CD4-positive, alpha-beta T cell treated with Interleukin-4 for 1 hour (primary cell): Measurements from ENCODE around the gene DLGAP1.
"Not testable (repeated sequence)": the region's sequence is repeated elsewhere in the genome, so short reads cannot be mapped to it uniquely, and the experiment has no call there.

Experiments
- DNase-seq, 2 donors: peaks; one replicate each; pipeline ENCODE4 v3.0.0-alpha.2; 2020 to 2022

Gene DLGAP1

GRCh38 chr18:3594760-3595368 lies 860.2 kb downstream of the DLGAP1 start:
- peak in 1 of 2 donors; percentile 41 for DNase-seq

GRCh38 chr18:3593904-3594759 lies 861.0 kb downstream of the DLGAP1 start:
- DNase-seq = peak; percentile 94

GRCh38 chr18:3593381-3593903 lies 861.7 kb downstream of the DLGAP1 start:
- DNase-seq = no peak

GRCh38 chr18:3592864-3593263 lies 862.2 kb downstream of the DLGAP1 start:
- no peak for DNase-seq

- no peak for DNase-seq
Observed at GRCh38 chr18:3590096-3590630, 864.9 kb downstream of the DLGAP1 start.

- DNase-seq = peak; percentile 74 to 78
Observed at GRCh38 chr18:3585656-3586509, 869.2 kb downstream of the DLGAP1 start.

- DNase-seq = peak in 1 of 2 donors; percentile 31
Observed at GRCh38 chr18:3584897-3585460, 870.1 kb downstream of the DLGAP1 start.

- DNase-seq = no peak
Observed at GRCh38 chr18:3584266-3584861, 870.7 kb downstream of the DLGAP1 start.

GRCh38 chr18:3583873-3584247 lies 871.2 kb downstream of the DLGAP1 start:
- DNase-seq = no peak

- not testable (repeated sequence) for DNase-seq
Observed at GRCh38 chr18:3583106-3583872, 871.8 kb downstream of the DLGAP1 start.

- DNase-seq = no peak
Observed at GRCh38 chr18:3581890-3582289, 873.2 kb downstream of the DLGAP1 start.

- not testable (repeated sequence) for DNase-seq
Observed at GRCh38 chr18:3580523-3581025, 874.5 kb downstream of the DLGAP1 start.

- DNase-seq = no peak
Observed at GRCh38 chr18:3579701-3580100, 875.4 kb downstream of the DLGAP1 start.

GRCh38 chr18:3578621-3579020 lies 876.5 kb downstream of the DLGAP1 start:
- no peak for DNase-seq

- DNase-seq = no peak
Observed at GRCh38 chr18:3577281-3577855, 877.7 kb downstream of the DLGAP1 start.

GRCh38 chr18:3572761-3573160 lies 882.3 kb downstream of the DLGAP1 start:
- DNase-seq = no peak

GRCh38 chr18:3566851-3567250 lies 888.3 kb downstream of the DLGAP1 start:
- DNase-seq = no peak

GRCh38 chr18:3560755-3561154 lies 894.4 kb downstream of the DLGAP1 start:
- no peak for DNase-seq

- DNase-seq = no peak
Observed at GRCh38 chr18:3554811-3555427, 900.2 kb downstream of the DLGAP1 start.

- no peak for DNase-seq
Observed at GRCh38 chr18:3554091-3554601, 901.0 kb downstream of the DLGAP1 start.
